Caco-2 (cell line): Measurements from ENCODE around the gene ZNF79. TPM values are rescaled to one million over a fixed set of nuclear protein-coding genes. Genes with fewer than 3 reads are reported as not detected.
A peak's percentile ranks its signal among the peaks of the same experiment; 100 is the strongest.

Experiments
- BruUV-seq: library from RNA; stranded (reverse); fragments of 400-500 nt; replicated peaks from 2 replicates; lab custom pipeline; 2021; lab: Mats Ljungman, UMichigan
- CTCF ChIA-PET: fragments of 300-600 bp; sonication (Branson Sonifier 250); formaldehyde crosslinking; loops from one replicate; lab custom pipeline; 2022; ENCODE audit warnings: antibody characterized with exemption; lab: Charles Lee
- POLR2A ChIA-PET: fragments of 300-600 bp; sonication (Branson Sonifier 250); formaldehyde crosslinking; loops from one replicate; lab custom pipeline; 2022; ENCODE audit warnings: antibody characterized with exemption; lab: Charles Lee
- DNase-seq, 2 experiments: peaks; one replicate each; pipeline versions ENCODE4 v3.0.0 to v3.0.0-alpha.2; 2020 to 2022
- H3K27me3 ChIP-seq: replicated peaks from 2 replicates; pipeline ENCODE4 v1.6.0; 2011; ENCODE audit warnings: low read length; ENCODE audit not compliant: control insufficient read depth, insufficient read depth
- H3K36me3 ChIP-seq: 2 replicates; pipeline ENCODE4 v1.5.1; 2011; ENCODE audit warnings: low read length; ENCODE audit not compliant: control insufficient read depth, insufficient read depth
- H3K4me1 ChIP-seq: fragments of 250-450 bp; sonication (Bioruptor Pico); 2 replicates; pipeline ENCODE4 v1.5.1; 2020; ENCODE audit warnings: mild to moderate bottlenecking
- H3K4me3 ChIP-seq: 2 replicates; pipeline ENCODE4 v1.5.1; 2011; ENCODE audit warnings: low read depth, mild to moderate bottlenecking, control low read depth, low read length
- H3K9me3 ChIP-seq: fragments of 250-450 bp; sonication (Bioruptor Pico); 2 replicates; pipeline ENCODE4 v1.5.1; 2020; ENCODE audit warnings: mild to moderate bottlenecking, moderate library complexity
- H3K27ac Mint-ChIP-seq: one replicate; pipeline ENCODE4 v1.8.0; 2022; ENCODE audit warnings: mixed read lengths; ENCODE audit not compliant: unreplicated experiment
- H3K27me3 Mint-ChIP-seq: one replicate; pipeline ENCODE4 v1.8.0; 2022; ENCODE audit warnings: mixed read lengths; ENCODE audit not compliant: insufficient read depth, unreplicated experiment
- H3K36me3 Mint-ChIP-seq: one replicate; pipeline ENCODE4 v1.8.0; 2022; ENCODE audit warnings: mild to moderate bottlenecking, mixed read lengths; ENCODE audit not compliant: insufficient read depth, unreplicated experiment
- H3K4me1 Mint-ChIP-seq: one replicate; pipeline ENCODE4 v1.8.0; 2022; ENCODE audit warnings: low read depth, mixed read lengths; ENCODE audit not compliant: unreplicated experiment
- H3K4me3 Mint-ChIP-seq: one replicate; pipeline ENCODE4 v1.8.0; 2022; ENCODE audit warnings: mild to moderate bottlenecking, moderate library complexity, mixed read lengths; ENCODE audit not compliant: unreplicated experiment
- H3K9me3 Mint-ChIP-seq: one replicate; pipeline ENCODE4 v1.8.0; 2022; ENCODE audit warnings: mixed read lengths; ENCODE audit not compliant: unreplicated experiment
- CTCF ChIP-seq, 2 experiments: fragments of 200-600 bp in 1 of 2; IDR thresholded peaks; 1 replicate in 1 of 2; 2 replicates in 1 of 2; pipeline versions ENCODE4 v1.5.1 to v1.8.0; 2011 to 2022; ENCODE audit warnings: antibody characterized with exemption in 1 of 2, control low read depth in 1 of 2, inconsistent platforms in 1 of 2, low read depth in 1 of 2, low read length in 1 of 2, mild to moderate bottlenecking in 1 of 2, moderate library complexity in 1 of 2; ENCODE audit not compliant: insufficient read depth in 1 of 2, severe bottlenecking in 1 of 2, unreplicated experiment in 1 of 2
- intact Hi-C: fragments of 100-400 bp; cut with micrococcal nuclease; formaldehyde crosslinking; loops from one replicate; pipeline ENCODE4 v1.10.0; 2022; ENCODE audit not compliant: unreplicated experiment
- total RNA-seq: library from RNA; stranded (reverse); gene quantifications from 2 replicates; pipeline ENCODE4 v1.2.3, GENCODE V29; 2022

The ZNF79 gene
- total RNA-seq, 1 experiment from 2014 or later = 9.2 TPM

- DNase-seq = peak; percentile 80 to 84
Measured at GRCh38 chr9:127418037-127418471, 6.1 kb upstream of the ZNF79 start.

DNA sequence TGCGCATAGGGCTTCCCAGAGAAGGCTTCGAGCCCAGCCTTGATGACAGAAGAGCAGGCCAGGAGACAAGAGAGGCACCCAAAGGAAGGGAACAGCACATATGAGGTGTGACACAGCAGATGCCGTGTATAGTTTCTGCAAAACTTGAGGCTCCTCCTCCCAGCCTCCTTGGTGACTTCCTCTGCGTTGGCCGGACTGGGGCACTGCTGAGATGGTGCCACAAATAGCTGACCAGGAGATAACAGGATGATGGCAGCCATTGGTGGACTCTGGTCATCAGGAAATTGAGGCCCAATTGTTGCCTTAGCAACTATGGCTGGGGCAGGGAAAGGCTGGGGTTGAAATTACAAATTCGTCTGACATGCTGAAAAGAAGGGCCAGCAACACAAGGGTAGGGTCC, 4.8 kb upstream of the ZNF79 start:
- H3K4me3 ChIP-seq = no peak overlapping the region
- H3K27me3 ChIP-seq = no peaks in the 10 kb centered on the region
- CTCF ChIA-PET = no interaction called here
- H3K4me1 ChIP-seq = peaks cover 15% of the 10 kb centered on the region
- POLR2A ChIA-PET = no interaction called here
- H3K9me3 Mint-ChIP-seq = no peaks in the 10 kb centered on the region
- no peaks in the 10 kb centered on the region for H3K27me3 Mint-ChIP-seq
- H3K27ac Mint-ChIP-seq = no peak overlapping the region
- intact Hi-C loops = no loop called here
- H3K36me3 Mint-ChIP-seq = peaks cover 42% of the 10 kb centered on the region
- no peaks in the 10 kb centered on the region for H3K9me3 ChIP-seq
- no peak for TF ChIP-seq CTCF (IDR thresholded peaks at IDR 0.05; ENCODE audit: insufficient read depth in 1 of 2, low read depth in 1 of 2, low read length in 1 of 2, severe bottlenecking in 1 of 2, unreplicated experiment in 1 of 2)
- H3K4me3 Mint-ChIP-seq = no peak overlapping the region
- H3K36me3 ChIP-seq = 0 out of 2 replicates have a peak, but pooled peaks cover 1% of the 10 kb centered on the region
- BruUV-seq = no TSS peak
- DNase-seq = no peak
- H3K4me1 Mint-ChIP-seq = peaks cover 24% of the 10 kb centered on the region

More at GRCh38 chr9:127418037-127418471, 6.1 kb upstream of the ZNF79 start:
- H3K27ac Mint-ChIP-seq = no peak overlapping the region
- Histone ChIP-seq H3K36me3 (0 out of 2 replicates have a peak, but pooled peaks cover 1% of the 10 kb centered on the region), H3K4me3 (no peak overlapping the region), H3K9me3 (no peaks in the 10 kb centered on the region), H3K27me3 (no peaks in the 10 kb centered on the region), H3K4me1 (peaks cover 15% of the 10 kb centered on the region)
- no peaks in the 10 kb centered on the region for H3K27me3 Mint-ChIP-seq
- POLR2A ChIA-PET = interaction anchor here (0.7 kb wide), 1 partner anchor 29 kb away, joined by 4 read pairs; no protein-coding TSS in a partner anchor
- TF ChIP-seq CTCF (IDR thresholded peaks at IDR 0.05; ENCODE audit: insufficient read depth in 1 of 2, low read depth in 1 of 2, low read length in 1 of 2, severe bottlenecking in 1 of 2, unreplicated experiment in 1 of 2) = peak; percentile 57 to 60
- peaks cover 46% of the 10 kb centered on the region for H3K36me3 Mint-ChIP-seq
- intact Hi-C loops = loop anchor here (1.0 kb wide), 1 partner anchor 57 kb away; no protein-coding TSS in a partner anchor
- no TSS peak for BruUV-seq
- no peaks in the 10 kb centered on the region for H3K9me3 Mint-ChIP-seq
- no peak overlapping the region for H3K4me3 Mint-ChIP-seq
- CTCF ChIA-PET = interaction anchor here (1.3 to 1.6 kb wide), 2 partner anchors 21 to 58 kb away, joined by 6 to 7 read pairs; partner anchors contain the start of gene SLC2A8
- peaks cover 21% of the 10 kb centered on the region for H3K4me1 Mint-ChIP-seq

- Histone ChIP-seq H3K27me3 (no peaks in the 10 kb centered on the region), H3K4me3 (no peak overlapping the region), H3K36me3 (0 out of 2 replicates have a peak, but pooled peaks cover 1% of the 10 kb centered on the region), H3K4me1 (peaks cover 15% of the 10 kb centered on the region), H3K9me3 (no peaks in the 10 kb centered on the region)
- DNase-seq = no peak
- Mint-ChIP-seq H3K9me3 (no peaks in the 10 kb centered on the region), H3K4me3 (no peak overlapping the region), H3K4me1 (peaks cover 17% of the 10 kb centered on the region), H3K36me3 (peaks cover 41% of the 10 kb centered on the region), H3K27ac (no peak overlapping the region), H3K27me3 (no peaks in the 10 kb centered on the region)
- no peak for TF ChIP-seq CTCF (IDR thresholded peaks at IDR 0.05; ENCODE audit: insufficient read depth in 1 of 2, low read depth in 1 of 2, low read length in 1 of 2, severe bottlenecking in 1 of 2, unreplicated experiment in 1 of 2)
- intact Hi-C loops = no loop called here
- ChIA-PET POLR2A (interaction anchor here (0.6 to 0.8 kb wide), 4 partner anchors 14 to 63 kb away, joined by 3 to 9 read pairs (median 3); no protein-coding TSS in a partner anchor), CTCF (interaction anchor here (0.7 to 1.2 kb wide), 4 partner anchors 25 to 196 kb away, joined by 3 to 8 read pairs (median 4); no protein-coding TSS in a partner anchor)
- BruUV-seq = no TSS peak
Measured at GRCh38 chr9:127421057-127421456, 3.1 kb upstream of the ZNF79 start.
